Cerebellar nuclear complex (tissue), 1 donor: ENCODE data around the gene ZNF8.
A peak's percentile ranks its signal among the peaks of the same experiment; 100 is the strongest.
"Not testable (repeated sequence)": the region's sequence is repeated elsewhere in the genome, so short reads cannot be mapped to it uniquely, and the experiment has no call there.

Source experiments
- DNase-seq, 2 experiments: peaks; one replicate each; lab custom pipeline; 2025; lab: John Stamatoyannopoulos, UW

The ZNF8 gene

DNA sequence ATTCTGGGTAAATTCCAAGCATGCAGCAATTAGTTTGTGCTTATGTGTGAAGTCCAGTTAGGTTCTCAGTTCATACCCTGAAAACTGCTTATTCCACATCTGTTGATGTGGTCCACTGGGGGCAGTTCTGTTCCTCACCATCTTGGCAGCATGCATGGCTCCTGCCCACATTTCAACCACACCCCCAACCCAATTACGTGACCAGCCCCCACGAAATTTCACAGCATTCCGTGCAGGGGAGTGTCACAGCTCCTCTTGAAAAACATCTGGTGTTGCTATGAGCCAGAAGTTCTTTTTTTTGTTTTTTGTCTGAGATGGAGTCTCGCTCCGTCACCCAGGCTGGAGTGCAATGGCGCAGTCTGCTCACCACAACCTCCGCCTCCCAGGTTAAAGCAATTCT, 17.3 kb downstream of the ZNF8 start:
- DNase-seq = no peak

DNA sequence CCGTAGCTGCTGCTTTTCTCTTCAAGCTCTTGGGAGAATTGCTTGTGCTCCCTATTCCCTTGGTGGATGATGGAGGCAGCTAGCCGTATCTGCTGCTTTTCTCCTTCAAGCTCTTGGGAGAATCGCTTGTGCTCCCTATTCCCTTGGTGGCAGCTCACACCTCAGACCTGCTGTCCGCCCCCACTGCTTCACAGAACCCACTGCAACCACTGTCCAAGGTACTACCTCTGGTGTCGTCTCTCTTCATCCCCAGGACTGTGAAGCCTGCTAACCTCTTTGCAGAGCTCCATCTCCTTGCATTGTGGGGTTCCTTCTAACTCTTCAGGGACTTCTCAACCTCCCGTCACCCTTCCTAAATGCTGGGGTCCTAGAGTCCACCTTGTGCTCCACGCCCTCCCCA, 21.9 kb downstream of the ZNF8 start:
- DNase-seq = no peak

DNA sequence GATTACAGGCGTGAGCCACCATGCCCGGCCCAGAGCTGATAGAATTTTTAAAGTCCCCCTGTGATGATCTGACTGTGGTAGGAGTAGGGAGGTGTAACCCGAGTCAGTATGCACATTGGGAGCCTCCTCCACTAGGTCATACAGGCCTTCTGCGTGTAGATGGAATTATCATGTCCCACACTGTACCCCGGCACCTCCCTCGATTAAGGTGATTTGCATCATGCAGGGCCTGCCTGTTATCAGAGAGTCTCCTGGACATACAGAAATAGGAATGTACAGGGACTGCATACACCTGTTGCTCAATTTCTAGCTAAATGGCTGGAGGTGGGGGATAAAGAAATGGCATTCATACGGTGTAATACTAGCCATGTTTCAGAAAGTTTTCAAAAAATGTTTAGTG, 25.5 kb downstream of the ZNF8 start:
- DNase-seq = no peak

DNA sequence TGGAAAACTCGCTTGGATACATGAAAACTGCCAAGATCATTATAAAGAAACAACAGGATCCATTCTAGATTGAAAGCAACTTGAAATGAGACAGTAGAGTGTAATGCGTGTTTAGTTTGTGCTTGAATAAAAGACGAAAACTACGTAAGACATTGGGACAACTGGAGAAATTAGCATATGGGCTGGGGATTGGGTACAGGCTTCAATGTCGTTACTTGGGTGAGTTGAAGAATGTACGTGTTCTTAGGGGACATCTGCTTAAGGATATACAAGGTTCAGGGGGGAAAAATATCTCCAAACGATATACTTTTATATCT, 26.0 kb downstream of the ZNF8 start:
- no peak for DNase-seq

DNA sequence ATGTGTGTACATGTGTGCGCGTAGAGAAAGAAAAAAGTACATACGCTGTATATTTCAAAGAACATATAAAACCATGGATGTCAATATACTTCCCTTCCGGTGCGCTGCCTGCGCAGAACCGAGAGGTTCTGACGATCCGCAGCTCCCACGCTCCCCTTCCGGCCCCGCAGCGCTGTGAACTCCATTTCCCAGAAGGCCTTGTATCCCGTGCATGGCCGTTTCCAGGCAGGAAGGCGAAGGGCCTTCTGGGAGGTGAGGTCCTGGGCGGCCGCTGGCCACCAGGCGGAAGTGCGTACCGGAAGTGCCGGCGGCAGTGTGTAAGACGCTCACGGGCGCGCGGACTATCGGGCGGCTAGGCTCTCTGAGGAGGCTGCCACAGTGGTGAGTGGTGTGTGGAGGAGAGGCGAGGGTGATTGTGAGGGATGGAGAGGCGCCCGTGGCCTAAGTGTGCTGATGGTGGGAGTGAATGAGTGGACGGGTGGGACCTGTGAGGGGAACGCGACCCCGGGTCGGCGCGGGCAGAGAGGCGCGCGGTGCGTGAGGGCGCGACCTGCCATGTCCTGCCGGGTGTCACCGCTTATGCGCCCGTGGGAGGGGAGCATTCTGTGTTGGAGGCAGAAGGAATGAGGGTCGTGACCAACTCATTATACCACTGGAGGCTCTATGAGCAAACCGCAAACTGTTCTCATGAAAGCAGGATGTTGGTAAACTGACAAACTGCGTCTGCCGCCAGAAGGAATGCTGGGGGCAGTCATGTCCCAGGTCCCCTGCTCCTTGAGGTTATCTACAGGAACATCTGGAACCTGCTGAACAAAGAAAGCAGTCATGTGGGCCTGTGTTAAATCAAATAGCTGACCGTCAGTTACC, 26.5 kb downstream of the ZNF8 start, which contains the start of gene ERVK3-1:
ERVK3-1 (plus strand) TSS at position 313 of the 867 bp plus-strand sequence. CDS start 6,792 bp downstream, outside the sequence.
- peak; percentile 86 to 95 for DNase-seq

DNA sequence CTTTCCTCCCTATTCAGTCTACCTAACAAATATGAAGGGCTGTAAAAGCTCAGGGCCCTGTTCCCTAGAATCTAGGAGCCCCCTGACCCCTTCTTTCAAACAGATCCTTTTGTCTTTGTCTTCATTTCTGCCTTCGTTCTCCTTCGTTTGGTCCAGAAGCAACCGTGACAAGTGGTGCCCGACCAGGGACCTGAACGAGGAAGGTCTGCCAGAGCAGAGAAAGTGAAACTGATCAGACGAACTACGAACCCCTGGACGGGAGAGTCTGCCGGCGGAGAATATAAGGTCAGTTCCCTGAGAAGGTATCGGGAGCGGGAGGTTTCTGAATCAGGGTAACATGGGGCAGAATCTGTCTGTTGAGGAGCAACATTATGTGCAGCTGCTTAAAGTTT, 27.2 kb downstream of the ZNF8 start:
- no peak for DNase-seq

DNA sequence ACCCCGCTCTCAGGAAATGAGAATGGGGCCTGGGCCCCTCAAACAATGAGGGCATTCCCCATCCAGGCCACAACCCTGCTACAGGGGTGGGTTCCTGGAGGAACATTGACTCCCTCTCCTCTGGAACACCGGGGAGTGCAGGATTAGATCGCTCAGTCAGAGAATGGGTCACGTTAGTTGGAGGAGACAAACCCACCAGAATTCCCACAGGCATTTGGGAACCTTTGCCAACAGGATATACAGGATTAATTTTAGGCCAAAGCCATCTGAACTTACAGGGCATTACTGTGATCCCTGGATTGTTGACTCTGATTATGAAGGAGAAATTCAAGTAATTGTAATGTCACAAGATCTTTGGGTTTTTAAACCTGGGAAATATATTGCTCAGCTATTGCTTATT, 29.0 kb downstream of the ZNF8 start:
- DNase-seq = no peak

DNA sequence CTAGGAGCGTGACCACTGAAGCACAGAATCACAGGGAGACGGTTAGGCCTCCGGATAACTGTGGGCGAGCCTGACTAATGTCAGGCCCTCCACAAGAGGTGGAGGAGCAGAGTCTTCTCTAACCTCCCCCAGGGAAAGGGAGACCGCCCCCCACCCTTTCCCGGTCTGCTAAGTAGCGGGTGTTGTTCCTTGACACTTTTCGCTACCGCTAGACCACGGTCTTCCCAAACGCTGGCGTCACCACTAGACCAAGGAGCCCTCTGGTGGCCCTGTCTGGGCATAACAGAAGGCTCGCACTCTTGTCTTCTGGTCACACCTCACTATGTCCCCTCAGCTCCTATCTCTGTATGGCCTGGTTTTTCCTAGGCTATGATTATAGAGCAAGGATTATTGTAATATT, 31.9 kb downstream of the ZNF8 start:
- not testable (repeated sequence) for DNase-seq

DNA sequence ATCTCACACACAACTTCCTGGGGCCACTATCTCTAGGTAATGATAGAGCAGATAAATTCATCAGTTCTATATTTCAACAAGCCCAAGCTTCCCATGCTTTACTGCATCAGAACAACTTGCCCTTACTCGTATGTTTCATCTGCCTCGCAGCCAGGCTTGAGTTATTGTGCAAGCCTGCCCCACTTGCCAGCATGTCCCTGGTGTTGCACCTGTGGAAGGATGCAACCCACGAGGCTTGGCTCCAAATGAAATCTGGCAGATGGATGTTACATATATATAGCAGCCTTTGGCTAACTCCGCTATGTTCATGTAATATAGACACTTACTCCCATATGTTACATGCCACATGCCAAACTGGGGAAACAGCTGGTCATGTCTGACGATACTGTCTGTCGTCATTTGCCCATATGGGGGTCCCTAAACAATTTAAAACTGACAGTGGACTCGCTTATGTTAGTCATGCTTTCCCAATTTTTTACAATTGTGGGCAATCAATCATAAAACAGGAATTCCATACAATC, 32.6 kb downstream of the ZNF8 start:
- no peak for DNase-seq

DNA sequence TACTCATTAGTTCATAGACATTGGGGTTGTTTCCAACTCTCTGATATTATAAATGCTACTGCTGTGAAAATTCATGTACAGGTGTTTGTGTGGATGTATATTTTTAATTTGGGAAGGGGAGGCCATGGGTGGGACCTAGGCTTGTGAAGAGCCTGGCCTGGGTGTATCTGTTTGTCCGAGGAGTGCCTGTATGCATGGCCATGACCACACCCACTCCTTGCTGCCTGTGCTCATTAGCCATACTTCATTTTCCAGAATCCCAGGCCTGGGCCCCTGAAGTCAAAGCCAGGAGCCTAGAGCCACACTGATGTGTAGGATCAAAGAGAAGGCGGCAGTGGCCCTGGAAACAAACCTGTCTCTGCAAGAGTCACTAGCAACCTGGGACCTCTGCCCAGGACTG, 36.8 kb downstream of the ZNF8 start:
- no peak for DNase-seq

DNA sequence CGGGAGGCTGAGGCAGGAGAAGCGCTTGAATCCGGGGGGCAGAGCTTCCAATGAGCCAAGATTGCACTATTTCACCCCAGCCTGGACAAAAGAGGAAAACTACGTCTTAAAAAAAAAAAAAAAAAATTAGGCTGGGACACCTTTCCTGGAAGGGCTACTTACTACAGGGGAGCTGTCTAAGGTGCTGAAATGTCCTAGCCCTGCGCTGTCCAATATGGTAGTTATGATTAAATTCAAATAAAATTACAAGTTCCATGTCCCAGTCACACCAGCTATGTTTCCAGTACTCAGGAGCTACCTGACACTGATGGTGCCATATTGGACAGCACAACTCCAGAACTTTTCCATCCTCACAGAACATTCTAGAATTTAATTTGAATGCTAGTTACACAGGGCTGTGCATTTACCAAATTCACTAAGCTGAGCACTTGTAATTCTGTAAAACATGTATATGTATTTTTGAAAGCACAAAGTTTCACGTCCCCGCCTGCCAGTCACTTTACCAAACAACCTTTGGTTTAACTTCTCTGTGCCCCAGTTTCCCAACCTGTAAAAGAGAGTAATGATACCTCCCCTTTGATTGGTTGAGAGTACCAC, 38.8 kb downstream of the ZNF8 start:
- no peak for DNase-seq

DNA sequence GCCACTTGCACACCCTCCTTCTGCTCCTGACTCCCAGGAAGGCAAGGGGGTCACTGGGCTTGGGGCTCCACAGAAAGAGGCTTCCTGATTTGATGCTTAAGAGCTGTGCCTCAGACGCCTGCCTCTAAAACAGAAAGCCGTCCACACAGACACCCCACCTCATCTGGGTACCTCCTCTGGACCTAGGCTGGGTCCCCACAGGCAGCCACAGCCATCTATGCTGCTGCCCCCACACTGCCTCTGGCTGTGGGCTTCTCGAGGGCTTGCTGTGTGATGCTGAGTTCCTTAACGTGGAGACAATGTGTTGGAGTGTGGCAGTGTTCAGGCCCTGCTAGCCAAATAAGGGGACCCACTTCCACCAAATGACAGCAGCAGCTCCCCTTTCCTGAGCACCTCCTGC, 39.5 kb downstream of the ZNF8 start:
- DNase-seq = no peak

DNA sequence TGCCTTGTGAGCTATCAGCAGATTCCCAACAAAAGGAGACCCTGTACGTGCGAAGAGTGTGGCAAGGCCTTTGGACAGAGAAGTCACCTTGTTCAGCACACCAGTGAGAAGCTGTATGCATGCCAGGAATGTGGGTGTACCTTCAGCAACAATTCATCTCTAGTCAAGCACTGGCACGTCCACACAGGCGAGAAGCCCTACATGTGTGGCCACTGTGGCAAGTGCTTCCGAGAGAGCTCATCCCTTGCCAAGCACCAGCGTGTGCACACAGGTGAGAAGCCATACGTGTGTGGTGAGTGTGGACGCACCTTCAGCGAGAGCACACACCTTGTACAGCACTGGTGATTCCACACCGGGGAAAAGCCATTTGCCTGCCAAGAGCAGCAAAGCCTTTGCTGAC, 40.5 kb downstream of the ZNF8 start:
- no peak for DNase-seq

DNA sequence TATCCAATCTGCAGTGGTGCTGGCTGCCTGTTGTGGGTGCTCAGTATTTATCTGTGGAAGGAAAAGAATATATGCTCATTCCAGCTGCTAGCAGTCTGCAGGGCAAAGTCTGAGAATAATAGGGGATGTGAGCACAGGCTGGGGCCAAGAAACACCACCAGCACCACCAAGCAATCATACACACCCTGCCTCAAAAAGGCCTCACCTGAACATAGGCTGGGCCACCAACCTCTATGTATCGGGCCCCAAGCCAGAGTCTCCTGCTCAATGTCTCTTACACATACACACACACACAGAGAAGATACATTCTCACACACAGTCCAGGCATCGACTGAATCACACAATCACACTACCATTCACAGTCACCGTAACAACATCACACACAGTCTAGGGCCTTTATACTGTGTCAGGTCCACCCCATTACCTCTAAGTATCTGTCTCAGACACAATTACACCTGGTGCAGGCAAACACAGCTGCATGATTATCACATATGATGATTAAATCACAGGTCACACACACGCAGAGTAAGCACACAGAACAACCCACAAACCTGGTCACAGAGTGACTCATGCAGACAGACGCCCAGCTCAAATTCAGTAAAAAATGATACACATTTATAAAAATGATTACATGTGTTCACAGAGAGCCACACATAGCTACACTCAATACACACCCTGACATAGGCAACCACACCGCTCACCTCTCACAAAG, 46.7 kb downstream of the ZNF8 start:
- no peak for DNase-seq

DNA sequence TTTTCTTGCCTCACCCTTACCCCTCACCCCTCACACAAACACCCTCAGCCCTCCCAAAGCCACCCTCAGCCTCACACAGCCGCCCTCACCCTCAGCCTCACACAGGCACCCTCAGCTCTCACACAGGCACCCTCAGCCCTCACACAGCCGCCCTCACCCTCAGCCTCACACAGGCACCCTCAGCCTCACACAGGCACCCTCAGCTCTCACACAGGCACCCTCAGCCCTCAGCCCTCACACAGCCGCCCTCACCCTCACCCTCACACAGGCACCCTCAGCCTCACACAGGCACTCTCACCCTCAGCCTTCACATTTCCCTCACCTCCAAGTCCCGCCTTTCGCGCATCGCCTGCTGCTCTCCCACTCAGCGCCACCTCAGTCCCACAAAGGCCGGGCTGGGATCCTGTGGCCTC, 47.8 kb downstream of the ZNF8 start:
- DNase-seq = no peak

DNA sequence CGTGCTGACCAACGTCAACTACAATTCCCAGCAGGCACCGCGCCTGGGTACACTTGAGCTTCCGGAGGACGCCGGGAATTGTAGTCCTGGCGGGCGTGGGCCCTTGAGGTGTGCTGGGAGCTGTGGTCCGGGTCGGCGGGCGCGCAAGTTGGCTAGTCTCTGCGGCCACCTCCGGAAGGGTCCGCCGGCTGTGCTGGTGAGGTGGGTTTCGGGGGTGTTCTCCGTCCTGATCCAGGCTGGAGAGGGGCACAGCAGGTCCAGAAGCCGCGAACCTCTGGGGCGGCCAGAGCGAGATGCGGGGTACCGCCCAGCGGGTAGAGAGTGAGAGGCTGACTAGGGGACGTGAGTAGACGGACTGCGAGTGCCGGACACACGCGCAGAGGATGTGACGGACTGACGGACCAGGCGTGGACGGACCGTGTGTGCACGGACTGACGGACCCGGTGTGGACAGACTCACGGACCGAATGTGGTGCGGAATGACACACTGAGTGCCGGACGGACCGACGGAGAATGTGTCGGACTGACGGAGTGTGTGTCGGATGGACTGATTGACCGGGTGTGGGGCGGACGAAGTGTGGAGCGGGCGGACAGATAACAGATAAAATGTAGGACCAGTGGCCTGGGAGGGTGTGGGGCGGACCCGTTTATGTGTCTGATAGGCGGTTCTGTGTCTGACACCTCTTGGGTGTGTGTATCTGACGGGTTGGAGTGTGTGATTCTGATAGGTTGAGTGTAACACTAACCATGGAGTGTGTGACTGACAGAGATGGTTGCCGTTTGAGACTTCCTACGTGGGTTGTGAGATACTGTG, 48.4 kb downstream of the ZNF8 start, which contains the start of gene ZSCAN22:
ZSCAN22 (plus strand) TSS at position 81 of the 813 bp plus-strand sequence. CDS start 7,809 bp downstream, outside the sequence.
- DNase-seq = peak; percentile 87

DNA sequence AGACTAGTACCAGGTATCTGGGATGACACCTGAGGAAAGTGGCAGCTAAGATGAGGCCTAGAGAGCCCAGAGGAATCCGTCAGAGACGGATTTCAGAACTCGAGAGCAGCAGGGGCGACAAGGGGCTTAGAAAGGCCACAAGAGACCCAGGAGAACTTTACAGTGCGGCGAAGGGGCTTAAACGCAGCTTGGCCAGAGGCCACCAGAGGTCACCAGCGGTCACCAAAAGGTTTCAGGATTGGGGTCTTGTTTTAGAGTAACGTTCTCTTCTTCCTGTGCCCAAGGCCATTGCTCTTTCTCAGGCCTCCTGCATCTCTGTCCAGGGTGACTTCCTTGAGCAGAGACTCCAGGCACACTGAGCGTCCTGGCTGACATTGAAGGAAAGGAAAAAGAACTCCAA, 50.2 kb downstream of the ZNF8 start:
- DNase-seq = no peak

DNA sequence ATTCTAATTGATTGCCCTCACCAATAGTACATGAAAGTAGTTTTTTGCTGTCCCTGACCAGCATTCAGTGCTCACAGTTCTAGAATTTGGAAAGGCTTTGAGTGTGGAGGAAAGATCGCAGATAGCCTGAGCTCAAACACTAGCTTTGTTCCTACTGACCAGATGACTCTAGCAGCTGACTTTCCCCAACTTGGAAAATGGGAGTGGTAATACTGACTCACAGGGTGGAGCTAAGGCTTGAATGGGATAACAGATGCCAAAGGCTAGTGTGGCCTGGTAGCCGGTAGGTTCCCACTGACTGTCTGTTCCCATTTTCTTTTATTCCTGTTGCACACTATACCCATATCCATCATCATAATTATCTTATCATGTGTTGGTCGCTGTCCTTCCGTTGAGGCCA, 51.7 kb downstream of the ZNF8 start:
- no peak for DNase-seq

DNA sequence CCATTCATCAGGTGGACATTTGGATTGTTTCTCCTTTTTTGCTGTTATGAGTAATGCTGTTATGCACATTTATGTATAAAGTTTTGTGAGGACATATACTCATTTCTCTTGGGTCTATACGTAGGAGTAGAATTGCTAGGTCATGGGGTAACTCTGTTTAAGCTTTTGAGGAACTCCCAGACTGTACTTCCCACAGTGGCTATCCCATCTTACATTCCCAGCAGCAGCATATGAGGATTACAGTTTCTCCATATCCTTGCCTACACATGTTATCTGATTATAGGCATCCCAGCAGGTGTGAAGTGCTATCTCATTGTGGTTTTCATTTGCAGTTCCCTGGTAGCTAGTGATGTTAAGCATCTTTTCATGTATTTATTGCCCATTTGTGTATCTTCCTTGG, 53.9 kb downstream of the ZNF8 start:
- no peak for DNase-seq

DNA sequence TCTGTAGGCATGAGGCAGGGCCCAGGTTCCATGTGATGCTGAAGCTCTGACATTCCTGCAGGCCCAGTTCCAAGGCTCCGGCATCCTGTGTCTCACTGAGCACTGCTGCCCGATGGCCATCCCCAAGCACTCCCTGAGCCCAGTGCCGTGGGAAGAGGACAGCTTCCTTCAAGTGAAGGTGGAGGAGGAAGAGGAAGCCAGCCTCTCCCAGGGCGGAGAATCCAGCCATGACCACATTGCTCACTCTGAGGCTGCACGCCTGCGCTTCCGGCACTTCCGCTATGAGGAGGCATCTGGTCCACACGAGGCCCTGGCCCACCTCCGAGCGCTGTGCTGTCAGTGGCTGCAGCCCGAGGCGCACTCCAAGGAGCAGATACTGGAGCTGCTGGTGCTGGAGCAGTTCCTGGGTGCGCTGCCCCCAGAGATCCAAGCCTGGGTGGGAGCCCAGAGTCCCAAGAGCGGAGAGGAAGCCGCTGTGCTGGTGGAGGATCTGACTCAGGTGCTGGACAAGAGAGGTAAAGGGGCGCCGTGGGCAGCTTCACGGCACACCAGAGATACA, 56.0 kb downstream of the ZNF8 start:
- DNase-seq = no peak

DNA sequence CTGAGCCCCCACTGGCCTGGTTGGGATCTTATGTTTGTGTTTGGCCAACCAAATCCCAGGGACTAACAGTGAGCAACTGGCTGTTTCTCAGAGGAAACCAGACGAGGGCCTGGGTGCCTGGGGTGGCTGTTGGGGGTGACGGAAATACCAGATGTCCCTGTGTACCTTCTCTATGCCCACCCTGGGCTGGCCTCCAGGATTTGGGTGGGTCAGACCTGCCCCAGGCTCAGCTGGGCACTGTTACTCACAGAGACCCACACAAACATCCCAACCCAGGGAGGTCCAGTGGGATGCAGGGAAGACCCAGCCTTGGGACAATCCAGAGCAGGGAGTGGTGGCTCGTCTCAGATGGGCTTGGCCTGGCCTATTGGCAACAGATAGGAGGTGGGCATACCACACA, 56.9 kb downstream of the ZNF8 start:
- no peak for DNase-seq

DNA sequence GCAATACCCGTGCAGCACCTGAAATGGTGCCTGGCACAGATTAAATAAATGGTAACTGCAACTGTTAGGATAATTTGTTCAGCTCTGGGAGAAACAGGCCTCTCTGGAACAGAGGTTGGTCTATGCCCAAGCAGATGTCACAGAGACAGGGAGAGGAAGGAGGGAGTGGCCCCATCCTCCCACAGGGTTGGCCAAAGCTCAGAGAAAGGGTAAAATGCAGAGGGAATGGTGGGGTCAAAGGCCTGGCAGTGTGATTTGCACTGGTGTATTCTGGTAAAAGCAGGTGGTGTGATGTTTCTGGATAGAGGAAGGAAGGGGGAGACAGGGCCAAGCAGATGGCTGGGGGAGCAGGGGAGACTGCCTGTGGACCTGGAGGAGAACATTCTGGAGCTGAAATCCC, 57.5 kb downstream of the ZNF8 start:
- no peak for DNase-seq
